ENCODE results near the gene FNDC10. TPM values are rescaled to one million over a fixed set of nuclear protein-coding genes. Genes with fewer than 3 reads are reported as not detected.
A peak's percentile ranks its signal among the peaks of the same experiment; 100 is the strongest.

Gene FNDC10
- total RNA-seq, 1 experiment from 2014 or later: 15.2 TPM

GRCh38 chr1:1616838-1617237 is 16.9 kb upstream of the FNDC10 start:
- Histone ChIP-seq H4K8ac (replicated peaks; ENCODE audit: insufficient read length, low read depth, low read length) (no peak overlapping the region), H3K23me2 (ENCODE audit: insufficient read length, low read depth, low read length, poor library complexity, severe bottlenecking) (peaks cover 15% of the 10 kb centered on the region), H3K23ac (ENCODE audit: insufficient read length, low read depth, low read length) (no peak overlapping the region), H3K18ac (ENCODE audit: insufficient read length, low read depth, low read length) (no peak overlapping the region), H3K14ac (ENCODE audit: insufficient read depth, low read length) (no peak overlapping the region), H3K4me1 (ENCODE audit: insufficient read depth, low read length) (peaks cover 5% of the 10 kb centered on the region; the same call in 1 of the 2 replicates), H2AK5ac (ENCODE audit: insufficient read length, low read length) (no peak overlapping the region), H4K5ac (ENCODE audit: insufficient read length, low read depth, low read length) (no peak overlapping the region), H3K9ac (ENCODE audit: extremely low read depth, insufficient read length, low read length) (no peak overlapping the region), H3K4me2 (ENCODE audit: insufficient read depth, insufficient read length, low read length) (peak overlapping the region; percentile 20), H2BK5ac (ENCODE audit: insufficient read length, low read length) (no peak overlapping the region), H3K9me3 (ENCODE audit: control insufficient read depth, low read depth, low read length) (no peaks in the 10 kb centered on the region), H2BK12ac (ENCODE audit: insufficient read length, low read depth, low read length) (no peak overlapping the region), H2AFZ (ENCODE audit: low read length) (no peak overlapping the region), H3K79me2 (ENCODE audit: insufficient read depth, low read length) (no peaks in the 10 kb centered on the region), H4K20me1 (ENCODE audit: control insufficient read depth, insufficient read depth, insufficient read length) (no peaks in the 10 kb centered on the region), H4K91ac (ENCODE audit: insufficient read length, low read depth, low read length) (no peak overlapping the region), H3K4ac (ENCODE audit: low read depth, low read length) (no peak overlapping the region), H2BK120ac (ENCODE audit: low read depth, low read length, poor library complexity, severe bottlenecking) (no peak overlapping the region), H3T11ph (ENCODE audit: low read length) (no peak overlapping the region), H3K79me1 (ENCODE audit: insufficient read depth, low read depth, low read length, poor library complexity, severe bottlenecking) (no peaks in the 10 kb centered on the region), H2BK20ac (ENCODE audit: low read depth, low read length, poor library complexity, severe bottlenecking) (no peak overlapping the region), H3K27ac (ENCODE audit: insufficient read length, low read depth, low read length) (no peak overlapping the region), H2BK15ac (ENCODE audit: low read depth, low read length) (no peak overlapping the region), H3K56ac (ENCODE audit: insufficient read length, low read depth, low read length) (no peak overlapping the region), H3K27me3 (ENCODE audit: insufficient read depth, low read length) (no peaks in the 10 kb centered on the region)
- Mint-ChIP-seq H3K27ac (no peak overlapping the region), H3K27me3 (ENCODE audit: low read depth) (no peaks in the 10 kb centered on the region), H3K36me3 (ENCODE audit: insufficient read depth in 1 of 3, low read depth in 3 of 3) (peaks cover 0 to 15% (median 6%) of the 10 kb centered on the region in 3 experiments; a peak in 5 of 7 replicates), H3K4me1 (peaks cover 16 to 19% of the 10 kb centered on the region in 2 experiments), H3K9me3 (no peaks in the 10 kb centered on the region; a peak in 1 of 5 replicates), H3K4me3 (peak overlapping the region; percentile 74 to 86)
- TF ChIP-seq CTCF (conservative IDR thresholded peaks at IDR 0.05): no peak
- WGBS (ENCODE audit: extremely low coverage, insufficient read length, low lambda C conversion rate): no CpG with 5 or more reads among the region's 19 CpGs
- no peak for DNase-seq
